CD4-positive, alpha-beta T cell treated with Interleukin-6 for 4 hours (primary cell): ENCODE data around the gene FAM171A2.
"Not testable (repeated sequence)": the region's sequence is repeated elsewhere in the genome, so short reads cannot be mapped to it uniquely, and the experiment has no call there.

Experiments used
- DNase-seq: peaks from one replicate; pipeline ENCODE4 v3.0.0-alpha.2; 2020; ENCODE audit warnings: mixed read lengths

FAM171A2 gene

GRCh38 chr17:44363613-44364159 is at the start of gene FAM171A2:
TSS of gene FAM171A2 (minus strand) at chr17:44363853. CDS start at chr17:44363714, 139 bp downstream.
- peak; percentile 74 for DNase-seq

GRCh38 chr17:44409309-44410028 is 45.8 kb upstream of the FAM171A2 start:
- no peak for DNase-seq

DNA sequence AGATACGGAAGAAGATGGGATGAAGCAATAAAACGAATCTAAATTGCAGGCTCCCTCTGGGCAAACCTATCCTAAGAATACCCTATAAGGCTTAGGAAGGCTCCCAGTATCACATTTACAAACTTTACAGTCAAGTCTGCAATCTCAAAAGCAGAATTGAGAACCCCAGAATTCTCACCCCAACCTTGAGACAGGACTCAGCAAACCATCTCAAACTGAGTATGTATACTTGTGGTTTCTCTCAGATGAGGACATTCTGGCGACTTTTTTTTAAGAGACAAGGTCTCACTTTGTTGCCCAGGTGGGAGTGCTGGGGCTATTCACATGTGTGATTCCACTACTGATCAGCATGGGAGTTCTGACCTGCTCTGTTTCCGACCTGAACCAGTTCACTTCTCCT is 45.1 kb upstream of the FAM171A2 start:
- DNase-seq = no peak

DNA sequence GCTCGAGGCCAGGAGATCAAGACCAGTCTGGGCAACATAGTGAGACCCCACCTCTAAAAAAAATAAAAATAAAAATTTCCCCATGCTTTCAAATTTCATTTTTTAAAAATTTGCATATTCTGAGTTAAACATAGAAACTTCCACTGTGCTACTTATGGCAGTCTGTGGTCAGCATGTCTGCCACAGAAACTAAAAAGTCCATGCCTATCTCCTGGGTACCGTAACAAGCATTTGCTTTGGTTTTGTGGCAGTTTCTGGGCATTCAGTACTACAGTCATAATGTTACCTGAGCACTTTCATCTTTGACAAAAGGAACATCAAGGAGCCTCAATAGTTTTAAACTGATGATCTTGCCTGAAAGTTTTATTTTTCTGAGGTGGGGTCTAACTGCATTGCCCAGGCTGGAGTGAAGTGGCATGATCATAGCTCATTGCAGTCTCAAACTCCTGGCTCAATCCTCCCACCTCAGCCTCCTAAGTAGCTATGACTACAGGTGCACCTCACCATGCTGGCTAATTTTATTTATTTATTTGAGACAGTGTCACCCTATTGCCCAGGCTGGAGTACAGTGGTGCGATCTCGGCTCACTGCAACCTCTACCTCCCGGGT is 39.0 kb upstream of the FAM171A2 start:
- DNase-seq = no peak

- DNase-seq = no peak
These were observed 36.7 kb upstream of the FAM171A2 start for GRCh38 chr17:44400226-44400847.

DNA sequence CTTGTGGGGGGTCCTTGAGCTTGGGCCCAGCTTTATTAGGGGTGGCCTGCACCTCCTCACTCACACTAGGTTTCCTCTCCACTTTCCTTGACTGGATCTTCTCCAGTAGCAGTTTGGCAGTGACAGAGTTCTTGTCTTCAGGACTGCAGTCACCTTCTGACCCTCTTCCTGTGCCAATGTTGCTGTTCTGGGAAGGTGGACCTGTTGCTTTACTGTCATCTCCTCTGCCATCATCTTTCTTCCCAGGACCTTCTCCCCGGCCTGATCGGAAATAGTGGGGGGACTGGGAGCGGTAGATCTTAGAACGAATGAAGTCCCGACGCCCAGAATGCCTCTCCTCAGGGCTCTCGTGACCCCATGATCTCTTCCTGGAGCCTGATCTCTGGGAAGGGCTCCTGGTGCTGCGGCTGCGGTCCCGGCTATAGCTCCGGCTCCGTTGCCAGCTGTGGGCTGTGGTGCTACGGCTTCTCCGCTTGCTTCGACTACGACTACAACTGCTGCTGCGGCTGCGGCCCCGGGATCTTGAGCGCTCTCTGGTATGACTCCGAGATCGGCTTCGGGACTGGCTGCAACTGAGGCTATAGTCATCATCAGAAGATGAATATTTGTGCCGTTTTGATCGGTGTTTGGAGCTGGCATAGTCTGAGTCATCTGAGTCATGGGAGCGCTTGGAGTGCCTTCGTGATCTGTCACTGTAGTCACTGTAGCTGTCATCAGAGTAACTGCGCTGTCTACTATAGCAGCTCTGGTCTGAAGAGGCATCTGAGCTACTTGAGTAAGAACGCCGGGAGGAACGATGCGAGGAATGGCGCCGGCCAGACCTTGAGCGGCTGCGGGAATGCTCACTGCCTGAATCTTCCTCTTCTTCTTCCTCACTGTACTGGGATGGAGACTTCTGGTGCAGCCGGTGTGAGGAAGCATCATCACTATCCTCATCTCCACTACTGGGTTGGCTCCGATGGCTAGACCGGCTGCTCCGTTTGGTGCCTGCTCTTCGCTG is 35.3 kb upstream of the FAM171A2 start:
- no peak for DNase-seq

GRCh38 chr17:44397479-44398440 is 34.1 kb upstream of the FAM171A2 start:
- DNase-seq = no peak

DNA sequence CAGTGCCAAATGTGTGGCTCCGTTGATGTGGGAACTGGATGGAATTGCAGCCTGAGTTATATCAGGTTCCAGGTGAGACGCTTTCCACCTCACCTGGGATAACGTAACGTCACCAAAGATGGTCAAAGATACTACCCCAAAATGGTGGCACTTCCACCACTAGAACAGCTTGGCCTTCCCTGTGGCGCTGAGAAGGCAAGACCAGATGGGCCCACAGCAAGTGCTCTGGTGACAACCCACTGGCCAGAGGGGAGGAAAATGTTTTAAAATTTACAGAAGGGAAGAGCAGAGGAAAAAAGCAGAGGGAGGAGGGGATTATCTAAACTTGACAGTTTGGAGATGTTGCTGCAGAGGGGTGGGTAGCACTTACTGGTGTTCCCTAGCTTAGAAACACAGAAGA is 33.3 kb upstream of the FAM171A2 start:
- no peak for DNase-seq

DNA sequence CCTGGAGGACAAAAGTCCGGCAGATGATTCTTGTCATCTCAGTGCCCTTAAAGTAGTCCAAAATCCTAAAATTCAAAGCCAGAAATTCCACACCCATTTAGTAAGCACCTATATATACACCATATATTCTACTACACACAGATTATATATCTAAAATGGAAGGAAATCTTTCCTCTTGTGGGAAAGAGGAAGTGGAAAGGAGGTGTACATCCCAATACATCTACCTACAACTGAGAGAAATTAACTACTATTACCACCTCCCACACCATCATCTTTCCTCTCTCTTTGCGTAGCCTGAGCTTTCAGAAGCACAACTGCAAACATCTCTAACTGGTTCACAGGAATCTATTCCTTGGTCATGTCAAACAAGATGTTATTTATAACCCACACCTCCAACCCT is 31.2 kb upstream of the FAM171A2 start:
- no peak for DNase-seq

DNA sequence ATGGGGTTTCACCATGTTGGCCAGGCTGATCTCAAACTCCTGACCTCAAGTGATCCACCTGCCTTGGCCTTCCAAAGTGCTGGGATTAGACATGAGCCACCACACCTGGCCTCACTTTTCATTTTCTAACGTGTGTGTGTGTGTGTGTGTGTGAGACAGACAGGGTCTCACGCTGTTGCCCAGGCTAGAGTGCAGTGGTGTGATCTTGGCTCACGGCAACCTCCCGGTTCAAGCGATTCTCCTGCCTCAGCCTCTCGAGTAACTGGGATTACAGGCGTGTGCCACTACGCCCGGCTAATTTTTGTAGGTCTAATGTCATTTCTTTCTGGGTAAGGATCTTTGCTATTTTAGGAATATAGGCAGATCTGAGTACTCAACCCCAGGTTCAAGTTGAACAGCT is 30.5 kb upstream of the FAM171A2 start:
- not testable (repeated sequence) for DNase-seq

DNA sequence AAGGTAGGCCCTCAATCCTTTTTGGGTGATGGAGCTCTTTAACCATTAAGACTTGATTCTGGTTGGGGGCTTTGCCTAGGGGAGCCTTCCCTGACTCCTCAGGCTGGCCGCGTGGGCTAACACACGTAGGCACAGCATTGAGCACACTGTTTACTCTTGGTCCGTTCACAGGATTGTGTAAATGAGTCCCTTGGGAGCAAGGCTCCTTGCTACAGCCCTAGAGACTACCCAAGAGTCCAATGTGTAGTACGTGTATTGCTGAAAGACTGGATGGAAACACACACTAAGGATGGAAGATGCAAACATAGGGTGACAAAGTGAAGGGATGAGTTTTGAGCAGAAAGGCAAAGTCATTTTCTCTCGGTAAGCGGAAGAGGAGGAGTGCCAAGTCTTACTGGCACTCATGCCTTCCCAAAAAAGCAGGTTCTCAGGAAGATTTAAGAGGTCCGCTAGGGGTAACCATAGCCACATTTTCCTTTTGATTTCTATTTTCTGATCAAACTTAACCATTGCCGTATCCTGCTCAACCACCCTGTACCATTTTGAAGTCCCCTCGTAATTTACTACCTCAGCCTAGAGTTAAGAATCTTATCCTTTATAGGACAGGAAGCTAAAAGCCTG is 26.7 kb upstream of the FAM171A2 start:
- no peak for DNase-seq

DNA sequence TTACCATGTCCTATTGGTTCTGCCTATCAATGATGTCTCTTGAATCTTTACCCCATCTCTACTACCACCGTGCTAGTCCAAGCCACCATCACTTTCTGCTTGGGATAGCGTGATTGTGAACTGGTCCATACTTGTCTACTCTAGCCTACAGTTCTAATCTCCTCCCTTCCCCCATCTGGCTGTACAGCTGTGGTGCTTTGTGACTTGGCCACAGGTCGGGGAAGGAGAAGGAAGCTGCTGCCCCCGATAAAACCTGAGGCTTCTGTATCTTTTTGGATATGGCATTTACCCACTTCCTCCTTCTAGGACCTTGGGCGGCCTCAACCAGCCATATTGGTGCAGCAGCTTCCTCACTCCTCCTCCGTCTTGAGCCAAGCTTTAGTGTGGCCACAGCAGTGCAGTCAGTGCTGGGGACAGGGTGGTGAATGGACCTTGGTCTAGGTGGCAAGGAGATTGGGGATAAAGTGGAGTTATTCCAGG is 26.1 kb upstream of the FAM171A2 start:
- DNase-seq = no peak

DNA sequence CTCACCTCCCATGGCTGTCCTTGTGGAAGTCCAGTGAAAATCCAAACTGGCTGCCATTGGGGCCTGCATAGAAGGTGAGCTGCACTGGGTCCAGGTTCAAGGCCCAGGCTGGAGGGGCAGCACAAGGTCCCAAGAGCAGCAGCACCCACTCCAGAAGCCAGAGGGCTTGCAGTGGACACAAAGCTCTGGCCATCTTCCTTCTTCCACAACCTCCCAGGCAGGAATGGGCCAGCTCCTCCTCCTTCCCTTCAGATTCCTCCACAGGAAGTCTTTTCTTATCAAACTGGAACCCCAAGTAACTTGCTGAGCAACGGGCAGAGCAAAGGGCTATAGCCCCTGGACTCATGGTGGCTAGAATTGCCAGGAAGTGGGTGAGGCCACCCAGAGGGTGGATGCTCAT is 25.6 kb upstream of the FAM171A2 start, which contains the start of gene ITGA2B:
Gene ITGA2B, minus strand, starts transcription at position 369 of the 400 bp plus-strand sequence. Its CDS starts 176 bp downstream, at position 193.
- no peak for DNase-seq

DNA sequence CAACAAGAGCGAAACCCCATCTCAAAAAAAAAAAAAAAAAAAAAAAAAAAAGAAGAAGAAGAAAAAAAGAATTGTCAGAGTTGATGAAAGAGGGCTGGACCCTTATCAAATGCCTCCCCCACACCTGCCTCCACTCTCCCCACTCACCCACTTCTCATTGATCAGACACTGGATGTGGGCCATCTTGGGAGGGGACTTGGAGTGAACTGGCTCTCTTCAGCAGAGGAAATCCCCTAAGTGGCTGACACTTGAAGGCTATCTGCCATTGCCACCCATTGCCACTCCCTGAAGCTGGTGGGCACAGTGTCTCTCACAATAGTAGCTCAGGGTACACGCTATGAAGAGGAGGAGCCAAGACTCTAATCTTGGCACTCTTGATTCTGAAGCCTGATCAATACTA is 24.2 kb upstream of the FAM171A2 start:
- DNase-seq = no peak

DNA sequence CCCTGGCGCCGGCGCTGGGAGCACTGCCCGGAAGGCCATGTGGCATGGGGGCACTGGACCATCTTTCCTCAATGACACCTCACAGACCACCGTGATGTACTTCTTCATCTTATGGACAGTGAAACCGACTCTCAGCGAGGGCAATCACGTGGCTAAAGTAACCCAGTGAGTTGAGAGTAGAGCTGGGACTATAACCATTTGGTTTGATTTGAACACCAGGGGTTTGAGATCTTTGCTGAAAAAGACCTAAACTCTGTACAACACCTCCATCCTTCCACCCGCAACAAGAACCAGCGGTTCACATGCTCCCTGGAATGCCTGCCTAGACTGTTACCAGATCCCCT is 22.5 kb upstream of the FAM171A2 start:
- DNase-seq = no peak

DNA sequence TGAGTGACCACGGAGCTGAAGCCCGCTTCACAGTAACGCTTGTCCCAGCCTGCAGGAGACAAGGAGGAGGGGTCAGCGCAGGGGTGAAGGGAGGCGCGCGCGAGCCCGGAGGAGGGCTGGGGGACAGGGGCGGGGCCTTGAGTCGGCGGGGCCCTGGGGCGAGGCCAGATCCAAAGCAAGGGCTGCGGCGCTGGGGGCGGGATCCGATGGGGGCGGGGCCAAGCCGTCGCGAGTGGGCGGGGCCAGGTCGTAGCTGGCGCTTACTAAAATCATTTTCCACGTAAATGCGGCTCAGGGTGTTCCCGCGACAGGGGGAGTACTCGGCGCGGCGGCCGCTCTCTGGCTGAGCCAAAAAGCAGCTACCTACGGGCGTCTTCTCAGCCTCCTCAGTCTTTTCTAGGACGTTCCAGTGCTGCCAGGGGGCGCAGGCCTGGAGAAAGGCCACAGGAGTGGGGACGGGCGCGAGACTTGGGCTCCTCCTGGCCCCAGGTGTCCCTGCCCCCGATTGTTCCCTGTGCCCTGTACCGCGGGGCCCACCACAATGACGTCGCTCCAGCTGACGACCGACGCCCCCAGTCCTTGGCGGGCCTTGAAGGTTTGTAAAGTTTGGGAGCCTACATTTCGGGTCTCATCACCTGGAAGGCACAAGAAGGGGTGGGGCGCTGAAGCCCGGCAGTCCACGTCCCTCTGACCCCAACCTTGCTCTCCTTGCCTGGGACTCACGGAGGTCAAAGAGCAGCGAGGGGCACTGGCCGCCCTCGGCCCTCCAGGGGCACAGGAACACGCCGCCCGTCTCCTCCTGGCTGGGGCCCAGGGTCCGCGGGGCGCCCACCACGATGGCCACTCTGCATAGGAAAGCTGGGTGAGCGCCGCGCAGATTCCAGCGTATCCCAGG is 21.9 kb upstream of the FAM171A2 start:
- peak; percentile 90 for DNase-seq

- DNase-seq = no peak
These were observed 21.2 kb upstream of the FAM171A2 start for GRCh38 chr17:44384823-44385286.

GRCh38 chr17:44384281-44384822 is 20.7 kb upstream of the FAM171A2 start:
- no peak for DNase-seq

DNA sequence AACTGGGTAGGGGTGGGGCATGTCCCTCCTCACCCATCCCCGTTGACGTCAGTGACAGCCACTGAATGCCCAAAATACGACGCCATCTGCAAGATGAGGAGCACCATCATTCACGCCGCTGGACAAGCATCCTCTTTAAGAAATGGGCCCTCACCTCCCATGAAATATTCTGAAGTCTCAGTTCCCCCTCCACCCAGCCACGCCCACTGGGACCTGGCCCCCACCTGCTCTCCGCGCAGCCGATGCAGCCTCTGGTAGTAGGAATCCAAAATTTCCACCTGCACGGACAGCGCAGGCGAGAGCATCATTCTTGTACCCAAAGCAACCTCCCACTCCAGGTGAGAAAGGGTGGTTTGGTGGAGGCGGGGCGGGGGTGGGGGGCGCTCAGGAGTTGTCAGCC is 20.2 kb upstream of the FAM171A2 start:
- no peak for DNase-seq
